H1 (cell line): ENCODE data around the gene ADCK2. TPM values are rescaled to one million over a fixed set of nuclear protein-coding genes. Genes with fewer than 3 reads are reported as not detected.

ENCODE experiments used
- CBX5 ChIP-seq: fragments of 300-800, 300-1000 bp; sonication (generic); IDR thresholded peaks from 2 replicates; pipeline ENCODE4 v1.7.1; 2016; ENCODE audit warnings: antibody characterized with exemption, low read length, low read depth
- POLR2AphosphoS5 ChIP-seq: IDR thresholded peaks from 2 replicates; pipeline ENCODE4 v1.6.1; 2011; ENCODE audit warnings: low read depth, low read length
- polyA plus RNA-seq, 7 experiments: library from polyadenylated mRNA; depleted of rRNA in 3 of 7; stranded (reverse) in 5 of 7; unstranded in 2 of 7; fragments of >200 nt in 5 of 7; fragments of 200-250 nt in 2 of 7; gene quantifications; 1 replicate in 5 of 7; 2 replicates in 1 of 7; 4 replicates in 1 of 7; pipeline versions ENCODE4 v1.2.1 to v1.2.3, GENCODE V29; 2011 to 2013; ENCODE audit warnings: missing spikeins in 2 of 7, mixed read lengths in 2 of 7
- total RNA-seq: library from RNA; stranded (reverse); fragmentation: NEBNext Ultra II Directional; extraction: Animal tissue kit (Norgen Biotek cat#: 25700); gene quantifications from 2 replicates; pipeline ENCODE4 v1.2.1, GENCODE V29; 2021
- TF ChIP-seq, protein P1 (sequence below): IDR thresholded peaks from 2 replicates; pipeline ENCODE4 v1.6.1; 2011; ENCODE audit warnings: low read depth, mild to moderate bottlenecking, low read length; ENCODE audit not compliant: insufficient read depth
- TF ChIP-seq, protein P2 (sequence below), 3 experiments: IDR thresholded peaks; 1 replicate in 2 of 3; 2 replicates in 1 of 3; pipeline versions ENCODE4 v1.5.1 to v1.6.1; 2011; ENCODE audit warnings: low read length in 3 of 3, mild to moderate bottlenecking in 3 of 3, inconsistent platforms in 2 of 3, low read depth in 1 of 3, moderate library complexity in 1 of 3; ENCODE audit not compliant: insufficient read depth in 1 of 3; ENCODE audit errors: control extremely low read depth in 1 of 3

Gene ADCK2
- total and polyA plus RNA-seq, 2 of the 8 experiments (the other 6 are each of a cell fraction or from before 2014, with no cell fraction given): 6.9 to 11.7 TPM

DNA sequence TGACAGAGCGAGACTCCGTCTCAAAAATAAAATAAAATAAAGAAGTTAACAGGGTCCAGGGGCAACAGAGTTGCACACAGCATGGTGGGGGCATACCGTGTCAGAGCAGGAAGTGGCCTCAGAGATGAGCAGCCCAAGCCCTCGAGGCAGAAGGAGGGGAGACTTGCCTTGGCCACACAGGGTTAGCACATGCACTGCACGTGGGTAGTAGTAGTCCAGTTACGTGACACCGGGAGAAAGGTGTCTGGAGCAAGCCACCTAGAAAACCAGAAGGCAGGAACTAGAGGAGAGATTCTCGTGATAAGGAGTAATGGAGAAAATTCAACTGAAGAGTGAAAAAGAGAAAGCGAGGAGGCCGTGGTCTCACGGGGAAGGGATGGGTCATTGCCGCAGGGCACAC is 22.4 kb upstream of the ADCK2 start (continued):
- TF ChIP-seq, protein P1, sequence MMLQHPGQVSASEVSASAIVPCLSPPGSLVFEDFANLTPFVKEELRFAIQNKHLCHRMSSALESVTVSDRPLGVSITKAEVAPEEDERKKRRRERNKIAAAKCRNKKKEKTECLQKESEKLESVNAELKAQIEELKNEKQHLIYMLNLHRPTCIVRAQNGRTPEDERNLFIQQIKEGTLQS: no peak
- no peak for TF ChIP-seq POLR2AphosphoS5
- no peak for TF ChIP-seq CBX5
- TF ChIP-seq, protein P2, sequence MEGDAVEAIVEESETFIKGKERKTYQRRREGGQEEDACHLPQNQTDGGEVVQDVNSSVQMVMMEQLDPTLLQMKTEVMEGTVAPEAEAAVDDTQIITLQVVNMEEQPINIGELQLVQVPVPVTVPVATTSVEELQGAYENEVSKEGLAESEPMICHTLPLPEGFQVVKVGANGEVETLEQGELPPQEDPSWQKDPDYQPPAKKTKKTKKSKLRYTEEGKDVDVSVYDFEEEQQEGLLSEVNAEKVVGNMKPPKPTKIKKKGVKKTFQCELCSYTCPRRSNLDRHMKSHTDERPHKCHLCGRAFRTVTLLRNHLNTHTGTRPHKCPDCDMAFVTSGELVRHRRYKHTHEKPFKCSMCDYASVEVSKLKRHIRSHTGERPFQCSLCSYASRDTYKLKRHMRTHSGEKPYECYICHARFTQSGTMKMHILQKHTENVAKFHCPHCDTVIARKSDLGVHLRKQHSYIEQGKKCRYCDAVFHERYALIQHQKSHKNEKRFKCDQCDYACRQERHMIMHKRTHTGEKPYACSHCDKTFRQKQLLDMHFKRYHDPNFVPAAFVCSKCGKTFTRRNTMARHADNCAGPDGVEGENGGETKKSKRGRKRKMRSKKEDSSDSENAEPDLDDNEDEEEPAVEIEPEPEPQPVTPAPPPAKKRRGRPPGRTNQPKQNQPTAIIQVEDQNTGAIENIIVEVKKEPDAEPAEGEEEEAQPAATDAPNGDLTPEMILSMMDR (IDR thresholded peaks at IDR 0.05; ENCODE audit: control extremely low read depth in 1 of 3, insufficient read depth in 1 of 3, low read depth in 1 of 3, low read length in 3 of 3): no peak
